SU-DHL-6 (cell line): Measurements from ENCODE around the gene LEKR1.

Experiments
- H2AFZ ChIP-seq: fragments of 200-600 bp; sonication (generic); 2 replicates; pipeline ENCODE4 v1.6.1; 2014; ENCODE audit warnings: low read depth, mild to moderate bottlenecking, moderate library complexity, mixed read lengths, antibody characterized with exemption, low read length; ENCODE audit not compliant: severe bottlenecking
- H3F3A ChIP-seq: fragments of 200-600 bp; shearing (Covaris generic); 2 replicates; pipeline ENCODE4 v1.6.0; 2016; ENCODE audit warnings: antibody characterized with exemption, mild to moderate bottlenecking; ENCODE audit not compliant: insufficient read depth
- H3K27ac ChIP-seq: fragments of 200-600 bp; sonication (generic); 2 replicates; pipeline ENCODE4 v1.5.1; 2016; ENCODE audit warnings: low read depth, mild to moderate bottlenecking, low read length, moderate library complexity, mixed read lengths
- H3K27me3 ChIP-seq: fragments of 200-600 bp; sonication (generic), shearing (Covaris generic); 2 replicates; pipeline ENCODE4 v1.6.0; 2014; ENCODE audit warnings: mild to moderate bottlenecking, low read length
- H3K36me3 ChIP-seq: fragments of 200-600 bp; sonication (generic); 2 replicates; pipeline ENCODE4 v1.6.1; 2014; ENCODE audit warnings: mild to moderate bottlenecking, low read length, mixed read lengths
- H3K4me2 ChIP-seq: fragments of 300-600, 200-600 bp; shearing (Covaris generic), sonication (generic); 2 replicates; pipeline ENCODE4 v1.6.0; 2014; ENCODE audit warnings: low read length, low read depth, mild to moderate bottlenecking; ENCODE audit not compliant: poor library complexity, severe bottlenecking
- H3K4me3 ChIP-seq: fragments of 200-600 bp; sonication (generic); 2 replicates; pipeline ENCODE4 v1.5.1; 2014; ENCODE audit warnings: antibody characterized with exemption, low read length, mild to moderate bottlenecking, mixed read lengths; ENCODE audit not compliant: insufficient read depth, poor library complexity, severe bottlenecking
- H3K79me2 ChIP-seq: fragments of 200-600 bp; sonication (generic); 2 replicates; pipeline ENCODE4 v1.6.1; 2014; ENCODE audit warnings: mild to moderate bottlenecking, low read length, moderate library complexity; ENCODE audit not compliant: insufficient read depth
- H3K9ac ChIP-seq: fragments of 200-600 bp; sonication (generic); 2 replicates; pipeline ENCODE4 v1.7.0; 2014; ENCODE audit warnings: mild to moderate bottlenecking, low read length
- H3K9me2 ChIP-seq: fragments of 200-600 bp; sonication (generic); replicated peaks from 2 replicates; pipeline ENCODE4 v1.6.1; 2014; ENCODE audit warnings: low read length; ENCODE audit not compliant: insufficient read depth
- H3K9me3 ChIP-seq: fragments of 200-600 bp; sonication (generic); 2 replicates; pipeline ENCODE4 v1.6.1; 2014; ENCODE audit warnings: low read length, mixed read lengths; ENCODE audit not compliant: insufficient read depth
- H4K20me1 ChIP-seq: fragments of 200-600 bp; sonication (generic); 2 replicates; pipeline ENCODE4 v1.6.1; 2014; ENCODE audit warnings: low read depth, mild to moderate bottlenecking, antibody characterized with exemption, low read length, moderate library complexity, mixed read lengths
- EZH2phosphoT487 ChIP-seq: fragments of 200-600 bp; sonication (generic), shearing (Covaris generic); conservative IDR thresholded peaks from 2 replicates; pipeline ENCODE4 v1.6.1; 2018; ENCODE audit warnings: mild to moderate bottlenecking, antibody characterized with exemption, low read length, moderate library complexity, mixed read lengths
- TF ChIP-seq, protein P1 (sequence below): fragments of 200-600 bp; sonication (generic); IDR thresholded peaks from one replicate; pipeline ENCODE4 v1.5.1; 2017; ENCODE audit warnings: antibody characterized with exemption, mild to moderate bottlenecking, low read length, moderate library complexity; ENCODE audit not compliant: insufficient read depth, poor library complexity, severe bottlenecking

LEKR1 gene

DNA sequence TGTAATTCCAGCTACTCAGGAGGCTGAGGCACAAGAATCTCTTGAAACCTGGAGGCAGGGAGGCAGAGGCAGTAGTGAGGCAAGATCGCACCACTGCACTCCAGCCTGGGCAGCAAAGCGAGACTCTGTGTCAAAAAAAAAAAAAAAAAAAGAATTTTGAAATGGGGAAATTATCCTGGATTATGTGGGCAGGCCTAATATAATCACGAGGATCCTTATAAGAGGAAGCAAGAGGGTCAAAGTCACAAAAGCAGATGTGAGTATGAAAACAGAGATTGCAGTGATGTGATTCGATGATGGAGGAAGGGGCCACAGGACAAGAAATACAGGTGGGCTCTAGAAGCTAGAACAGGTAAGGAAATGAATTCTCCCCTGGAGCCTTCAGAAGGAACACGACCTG, 159.6 kb downstream of the LEKR1 start:
- H3K4me2 ChIP-seq = no peak overlapping the region
- no peak overlapping the region for H2AFZ ChIP-seq
- H3K27ac ChIP-seq = no peak overlapping the region
- H3K9me3 ChIP-seq = no peaks in the 10 kb centered on the region
- H3K36me3 ChIP-seq = no peaks in the 10 kb centered on the region
- no peak overlapping the region for H3K9ac ChIP-seq
- no peak overlapping the region for H3K4me3 ChIP-seq
- H4K20me1 ChIP-seq = no peaks in the 10 kb centered on the region
- no peaks in the 10 kb centered on the region for H3F3A ChIP-seq
- no peaks in the 10 kb centered on the region for H3K27me3 ChIP-seq
- no peaks in the 10 kb centered on the region for H3K9me2 ChIP-seq
- TF ChIP-seq EZH2phosphoT487 = no peak
- TF ChIP-seq, protein P1, sequence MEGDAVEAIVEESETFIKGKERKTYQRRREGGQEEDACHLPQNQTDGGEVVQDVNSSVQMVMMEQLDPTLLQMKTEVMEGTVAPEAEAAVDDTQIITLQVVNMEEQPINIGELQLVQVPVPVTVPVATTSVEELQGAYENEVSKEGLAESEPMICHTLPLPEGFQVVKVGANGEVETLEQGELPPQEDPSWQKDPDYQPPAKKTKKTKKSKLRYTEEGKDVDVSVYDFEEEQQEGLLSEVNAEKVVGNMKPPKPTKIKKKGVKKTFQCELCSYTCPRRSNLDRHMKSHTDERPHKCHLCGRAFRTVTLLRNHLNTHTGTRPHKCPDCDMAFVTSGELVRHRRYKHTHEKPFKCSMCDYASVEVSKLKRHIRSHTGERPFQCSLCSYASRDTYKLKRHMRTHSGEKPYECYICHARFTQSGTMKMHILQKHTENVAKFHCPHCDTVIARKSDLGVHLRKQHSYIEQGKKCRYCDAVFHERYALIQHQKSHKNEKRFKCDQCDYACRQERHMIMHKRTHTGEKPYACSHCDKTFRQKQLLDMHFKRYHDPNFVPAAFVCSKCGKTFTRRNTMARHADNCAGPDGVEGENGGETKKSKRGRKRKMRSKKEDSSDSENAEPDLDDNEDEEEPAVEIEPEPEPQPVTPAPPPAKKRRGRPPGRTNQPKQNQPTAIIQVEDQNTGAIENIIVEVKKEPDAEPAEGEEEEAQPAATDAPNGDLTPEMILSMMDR = no peak
- H3K79me2 ChIP-seq = no peaks in the 10 kb centered on the region

DNA sequence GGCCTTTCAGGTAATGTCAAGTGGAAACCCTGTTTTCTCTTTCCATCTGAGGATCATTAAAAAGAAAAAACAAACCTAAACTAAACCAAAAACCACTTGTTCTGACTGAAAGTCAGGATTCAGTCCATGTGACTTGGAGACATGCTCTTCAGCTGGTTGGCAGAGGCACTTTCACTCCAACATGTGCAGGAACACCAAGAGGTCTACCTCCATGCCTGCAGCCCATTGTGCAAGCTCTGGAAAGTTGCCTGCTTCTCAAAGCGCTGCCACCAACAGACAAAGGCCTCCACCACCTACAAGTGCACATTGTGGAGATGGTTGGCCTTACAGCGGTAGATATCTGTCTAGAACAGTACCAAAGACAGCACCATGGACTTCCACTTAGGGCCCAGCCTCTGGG, 161.8 kb downstream of the LEKR1 start:
- no peaks in the 10 kb centered on the region for H3K9me2 ChIP-seq
- TF ChIP-seq, protein P1 = no peak
- TF ChIP-seq EZH2phosphoT487 = no peak
- no peaks in the 10 kb centered on the region for H3F3A ChIP-seq
- H4K20me1 ChIP-seq = no peaks in the 10 kb centered on the region
- H3K27ac ChIP-seq = no peak overlapping the region
- H3K4me3 ChIP-seq = no peak overlapping the region
- H3K36me3 ChIP-seq = no peaks in the 10 kb centered on the region
- H3K9ac ChIP-seq = no peak overlapping the region
- no peaks in the 10 kb centered on the region for H3K9me3 ChIP-seq
- H3K27me3 ChIP-seq = no peaks in the 10 kb centered on the region
- H2AFZ ChIP-seq = no peak overlapping the region
- no peak overlapping the region for H3K4me2 ChIP-seq
- H3K79me2 ChIP-seq = no peaks in the 10 kb centered on the region

DNA sequence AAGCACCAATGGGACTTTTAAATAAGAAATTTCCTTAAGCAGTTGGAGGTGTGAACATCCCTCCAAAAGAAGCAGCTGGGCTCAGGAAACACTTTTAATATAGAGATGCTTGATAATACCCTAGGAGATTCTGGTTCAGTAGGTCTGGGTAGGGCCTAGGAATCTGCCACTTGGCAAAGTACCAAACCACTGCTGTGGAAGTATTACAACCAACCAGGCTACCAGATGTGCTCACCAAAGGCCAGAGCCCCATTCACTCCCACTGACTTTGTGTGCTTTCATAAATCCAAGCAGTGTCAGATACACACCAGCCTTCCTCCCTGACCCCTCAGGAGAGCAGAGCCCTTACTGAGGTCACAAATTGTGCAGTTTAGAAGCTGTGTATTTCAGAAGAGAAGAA, 171.2 kb downstream of the LEKR1 start:
- H3F3A ChIP-seq = no peaks in the 10 kb centered on the region
- H4K20me1 ChIP-seq = no peaks in the 10 kb centered on the region
- no peak overlapping the region for H2AFZ ChIP-seq
- H3K79me2 ChIP-seq = no peaks in the 10 kb centered on the region
- no peak overlapping the region for H3K9ac ChIP-seq
- H3K9me3 ChIP-seq = no peaks in the 10 kb centered on the region
- no peaks in the 10 kb centered on the region for H3K36me3 ChIP-seq
- no peak overlapping the region for H3K4me3 ChIP-seq
- H3K9me2 ChIP-seq = no peaks in the 10 kb centered on the region
- no peak overlapping the region for H3K4me2 ChIP-seq
- TF ChIP-seq, protein P1 = no peak
- TF ChIP-seq EZH2phosphoT487 = no peak
- no peak overlapping the region for H3K27ac ChIP-seq
- no peaks in the 10 kb centered on the region for H3K27me3 ChIP-seq
